Adrenal gland (tissue), 12 donors: ENCODE results near the gene DRICH1. TPM values are rescaled to one million over a fixed set of nuclear protein-coding genes. Genes with fewer than 3 reads are reported as not detected.

ENCODE experiments used
- DNase-seq, 7 donors: peaks; one replicate each; pipeline ENCODE4 v3.0.0-alpha.2; 2019 to 2020
- H3K27ac ChIP-seq, 5 donors: fragments of 200-600 bp; sonication (generic) in 4 of 5; 1 replicate in 3 of 5; 2 replicates in 2 of 5; pipeline versions ENCODE4 v1.5.1 to v1.8.0; 2016 to 2020; ENCODE audit warnings: mild to moderate bottlenecking in 1 of 5
- H3K27me3 ChIP-seq: fragments of 200-600 bp; 2 replicates; pipeline ENCODE4 v1.8.0; 2021
- H3K36me3 ChIP-seq, 2 donors: fragments of 200-600 bp; replicated peaks in 1 of 2; 1 replicate in 1 of 2; 2 replicates in 1 of 2; pipeline versions ENCODE4 v1.5.1 to v1.8.0; 2018 to 2022
- H3K4me1 ChIP-seq, 2 donors: fragments of 200-600 bp; replicated peaks in 1 of 2; 1 replicate in 1 of 2; 2 replicates in 1 of 2; pipeline versions ENCODE4 v1.5.1 to v1.8.0; 2018 to 2021
- H3K4me3 ChIP-seq, 4 donors: fragments of 200-600 bp; sonication (generic) in 3 of 4; one replicate each; pipeline ENCODE4 v1.5.1; 2016 to 2018
- H3K9me3 ChIP-seq, 3 donors: fragments of 200-600 bp; sonication (generic) in 1 of 3; replicated peaks in 1 of 3; 1 replicate in 2 of 3; 2 replicates in 1 of 3; pipeline versions ENCODE4 v1.5.1 to v1.8.0; 2016 to 2021
- CTCF ChIP-seq, 6 experiments: fragments of 450-650 bp in 4 of 6; fragments of 200-600 bp in 2 of 6; sonication (generic) in 1 of 6; IDR thresholded peaks; 1 replicate in 5 of 6; 2 replicates in 1 of 6; pipeline versions ENCODE4 v1.5.1 to v1.8.0; 2016 to 2021; ENCODE audit warnings: antibody characterized with exemption in 6 of 6, mild to moderate bottlenecking in 2 of 6, moderate library complexity in 1 of 6
- POLR2A ChIP-seq, 2 donors: fragments of 450-650 bp; IDR thresholded peaks; one replicate each; pipeline ENCODE4 v1.6.1; 2017; ENCODE audit warnings: antibody characterized with exemption in 2 of 2, mild to moderate bottlenecking in 2 of 2, moderate library complexity in 1 of 2
- WGBS, 4 donors: extraction: QIAGEN DNeasy Blood & Tissue Kit in 2 of 4; methylation state at CpG; one replicate each; pipeline versions ENCODE4 v1.1.5 to v1.1.7; 2013 to 2017; 5-methylcytosine and 5-hydroxymethylcytosine counted together
- intact Hi-C, 2 donors: fragments of 100-400 bp; cut with DNase I; formaldehyde crosslinking; loops; one replicate each; pipeline versions ENCODE4 v1.14.1 to v1.15.0; 2022 to 2023
- polyA plus RNA-seq, 3 donors: library from polyadenylated mRNA; stranded (reverse); fragments of 200-250 nt in 2 of 3; fragments of 350-450 nt in 1 of 3; fragmentation: Illumina TruSeq in 1 of 3; extraction: RNeasy Lipid Tissue Mini Kit (QIAGEN cat#74804) in 1 of 3; gene quantifications; one replicate each; pipeline ENCODE4 v1.2.3, GENCODE V29; 2013 to 2014
- total RNA-seq, 9 donors: library from RNA; depleted of rRNA in 4 of 9; stranded (reverse); fragments of >200 nt in 4 of 9; fragments of 120-200 nt in 1 of 9; fragmentation: NEBNext Ultra II Directional in 1 of 9; extraction: Animal tissue kit (Norgen Biotek cat#: 25700) in 1 of 9; gene quantifications; one replicate each; pipeline versions ENCODE4 v1.1.0 to v1.2.4, GENCODE V29; 2013 to 2023
- donor health status: healthy with polysubstance abuse.
- donor health status: Bipolar disorder and iron deficiency.
- donor health status: DM: yes; HTN: yes; CAD: no.
- donor health status: DM: no; HTN: no; CAD: no.
- donor health status: DM: no; HTN: no; CAD: no.
- donor health status: DM: yes; HTN: yes; CAD: no.

Gene DRICH1
- total and polyA plus RNA-seq, 12 donors, result 0.26 to 6.0 (median 1.0) TPM; not detected in 5

- H3K9me3 ChIP-seq, result no peaks in the 10 kb centered on the region
- no peak overlapping the region for H3K27ac ChIP-seq
- DNase-seq, result no peak
- intact Hi-C loops, result no loop called here
- H3K36me3 ChIP-seq, result no peaks in the 10 kb centered on the region
- 69 to 81% methylated on average over 6 of the region's 6 CpGs; no CpG with 5 or more reads in 2 of the 4 donors for WGBS, 4 donors
- TF ChIP-seq POLR2A (IDR thresholded peaks at IDR 0.05) (no peak), CTCF (IDR thresholded peaks at IDR 0.05) (no peak)
- no peak overlapping the region for H3K4me3 ChIP-seq
- no peaks in the 10 kb centered on the region for H3K27me3 ChIP-seq
- H3K4me1 ChIP-seq, result no peaks in the 10 kb centered on the region
Observed at GRCh38 chr22:23583836-23584235, 48.3 kb downstream of the DRICH1 start.

GRCh38 chr22:23583153-23583552 is 49.0 kb downstream of the DRICH1 start:
- no peak for DNase-seq
- Histone ChIP-seq H3K27me3 (no peaks in the 10 kb centered on the region), H3K36me3 (no peaks in the 10 kb centered on the region), H3K9me3 (no peaks in the 10 kb centered on the region), H3K4me1 (no peaks in the 10 kb centered on the region), H3K4me3 (no peak overlapping the region), H3K27ac (no peak overlapping the region)
- no peak for TF ChIP-seq CTCF (IDR thresholded peaks at IDR 0.05)
- no peak for TF ChIP-seq POLR2A (IDR thresholded peaks at IDR 0.05)
- 72 to 96% (median 86%) methylated on average over 5 to 7 of the region's 7 CpGs for WGBS, 4 donors
- intact Hi-C loops, result no loop called here

- Histone ChIP-seq H3K4me3 (no peak overlapping the region), H3K27ac (no peak overlapping the region), H3K27me3 (no peaks in the 10 kb centered on the region), H3K36me3 (no peaks in the 10 kb centered on the region), H3K9me3 (no peaks in the 10 kb centered on the region), H3K4me1 (no peaks in the 10 kb centered on the region)
- DNase-seq, result no peak
- no peak for TF ChIP-seq CTCF (IDR thresholded peaks at IDR 0.05)
- TF ChIP-seq POLR2A (IDR thresholded peaks at IDR 0.05), result no peak
- WGBS, 4 donors, result 65 to 75% (median 68%) methylated on average over 7 to 8 of the region's 8 CpGs
- intact Hi-C loops, result no loop called here
Observed at GRCh38 chr22:23581260-23581650, 50.9 kb downstream of the DRICH1 start.

GRCh38 chr22:23580576-23581259 is 51.4 kb downstream of the DRICH1 start:
- H3K4me1 ChIP-seq, result no peaks in the 10 kb centered on the region
- no peak overlapping the region for H3K4me3 ChIP-seq
- H3K27ac ChIP-seq, result no peak overlapping the region
- intact Hi-C loops, result no loop called here
- no peak for TF ChIP-seq POLR2A (IDR thresholded peaks at IDR 0.05)
- no peak for TF ChIP-seq CTCF (IDR thresholded peaks at IDR 0.05)
- no peaks in the 10 kb centered on the region for H3K36me3 ChIP-seq
- 55 to 76% (median 71%) methylated on average over 6 to 11 of the region's 11 CpGs for WGBS, 4 donors
- no peak for DNase-seq
- no peaks in the 10 kb centered on the region for H3K9me3 ChIP-seq
- no peaks in the 10 kb centered on the region for H3K27me3 ChIP-seq
